Vagina (tissue), 2 donors: Measurements from ENCODE around the gene TBX21.

Source experiments
- POLR2AphosphoS5 ChIP-seq, 2 donors: sonication (generic); formaldehyde crosslinking; IDR thresholded peaks; one replicate each; pipeline ENCODE4 v1.9.0; 2017; ENCODE audit warnings: antibody characterized with exemption in 2 of 2, mild to moderate bottlenecking in 2 of 2, low read depth in 1 of 2; ENCODE audit not compliant: insufficient read depth in 1 of 2
- TF ChIP-seq, protein P1 (sequence below), 3 experiments: fragments of 450-650 bp in 2 of 3; fragments of 200-600 bp in 1 of 3; sonication (generic) in 1 of 3; IDR thresholded peaks; one replicate each; pipeline ENCODE4 v1.5.1; 2017 to 2019; ENCODE audit warnings: antibody characterized with exemption in 3 of 3, mild to moderate bottlenecking in 2 of 3, moderate library complexity in 2 of 3

DNA sequence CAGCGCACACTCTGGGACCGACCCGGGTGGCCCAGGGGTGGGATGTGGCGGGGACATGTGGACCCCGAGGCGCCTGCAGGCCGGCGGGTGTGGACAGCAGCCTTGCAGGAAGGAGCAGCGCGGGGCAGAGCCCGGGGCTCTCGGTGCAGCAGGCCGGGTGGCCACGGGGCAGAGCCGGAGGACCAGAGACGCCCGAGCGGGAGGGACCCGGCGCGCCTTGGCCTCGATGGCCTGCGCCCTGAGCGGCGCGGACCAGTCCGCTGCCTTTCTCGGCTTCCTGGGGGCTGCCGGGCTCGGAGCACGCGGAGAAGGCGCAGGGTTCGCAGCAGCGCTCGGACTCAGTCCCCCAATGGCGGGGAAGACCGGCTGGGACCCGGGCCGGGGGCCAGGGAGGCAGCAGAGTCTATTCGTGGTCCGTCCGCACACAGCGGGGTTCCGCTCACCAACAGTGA, 45.2 kb downstream of the TBX21 start:
- TF ChIP-seq, protein P1, sequence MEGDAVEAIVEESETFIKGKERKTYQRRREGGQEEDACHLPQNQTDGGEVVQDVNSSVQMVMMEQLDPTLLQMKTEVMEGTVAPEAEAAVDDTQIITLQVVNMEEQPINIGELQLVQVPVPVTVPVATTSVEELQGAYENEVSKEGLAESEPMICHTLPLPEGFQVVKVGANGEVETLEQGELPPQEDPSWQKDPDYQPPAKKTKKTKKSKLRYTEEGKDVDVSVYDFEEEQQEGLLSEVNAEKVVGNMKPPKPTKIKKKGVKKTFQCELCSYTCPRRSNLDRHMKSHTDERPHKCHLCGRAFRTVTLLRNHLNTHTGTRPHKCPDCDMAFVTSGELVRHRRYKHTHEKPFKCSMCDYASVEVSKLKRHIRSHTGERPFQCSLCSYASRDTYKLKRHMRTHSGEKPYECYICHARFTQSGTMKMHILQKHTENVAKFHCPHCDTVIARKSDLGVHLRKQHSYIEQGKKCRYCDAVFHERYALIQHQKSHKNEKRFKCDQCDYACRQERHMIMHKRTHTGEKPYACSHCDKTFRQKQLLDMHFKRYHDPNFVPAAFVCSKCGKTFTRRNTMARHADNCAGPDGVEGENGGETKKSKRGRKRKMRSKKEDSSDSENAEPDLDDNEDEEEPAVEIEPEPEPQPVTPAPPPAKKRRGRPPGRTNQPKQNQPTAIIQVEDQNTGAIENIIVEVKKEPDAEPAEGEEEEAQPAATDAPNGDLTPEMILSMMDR (IDR thresholded peaks at IDR 0.05): no peak
- no peak for TF ChIP-seq POLR2AphosphoS5 (IDR thresholded peaks at IDR 0.05; ENCODE audit: insufficient read depth in 1 of 2, low read depth in 1 of 2)
